H1 (cell line): ENCODE results near the gene ANKRD50. TPM values are rescaled to one million over a fixed set of nuclear protein-coding genes. Genes with fewer than 3 reads are reported as not detected.
A peak's percentile ranks its signal among the peaks of the same experiment; 100 is the strongest.

Source experiments
- CTCF ChIA-PET: fragments of 300-600 bp; sonication (Branson Sonifier 250); formaldehyde crosslinking; loops from one replicate; lab custom pipeline; 2021; ENCODE audit not compliant: partially characterized antibody; lab: Charles Lee
- POLR2A ChIA-PET: fragments of 300-600 bp; sonication (Branson Sonifier 250); formaldehyde crosslinking; loops from one replicate; lab custom pipeline; 2021; ENCODE audit warnings: inconsistent platforms; ENCODE audit not compliant: partially characterized antibody; lab: Charles Lee
- DNase-seq, 2 experiments: peaks; one replicate each; pipeline versions ENCODE4 v3.0.0 to v3.0.0-alpha.2; 2010 to 2022; ENCODE audit warnings: low spot score in 2 of 2, low read depth in 1 of 2, mixed read lengths in 1 of 2
- FAIRE-seq: peaks from 2 replicates; lab custom pipeline; 2011; peaks lifted over from hg19 to GRCh38; lab: Jason Lieb, UNC
- H2AFZ ChIP-seq: 2 replicates; pipeline ENCODE4 v1.8.1; 2012; ENCODE audit warnings: low read length, inconsistent platforms
- H2AK5ac ChIP-seq: 2 replicates; pipeline ENCODE4 v1.6.1; 2013; ENCODE audit warnings: low read depth, low read length
- H2BK120ac ChIP-seq: replicated peaks from 2 replicates; pipeline ENCODE3; 2013; ENCODE audit warnings: low read depth, low read length, inconsistent platforms
- H2BK12ac ChIP-seq: 2 replicates; pipeline ENCODE4 v1.6.1; 2013; ENCODE audit warnings: low read depth, low read length
- H2BK15ac ChIP-seq: 2 replicates; pipeline ENCODE4 v1.6.1; 2013; ENCODE audit warnings: low read length
- H2BK20ac ChIP-seq: 2 replicates; pipeline ENCODE4 v1.6.1; 2013; ENCODE audit warnings: low read length
- H2BK5ac ChIP-seq: 2 replicates; pipeline ENCODE4 v1.6.1; 2013; ENCODE audit warnings: low read depth, low read length
- H3K14ac ChIP-seq: 2 replicates; pipeline ENCODE4 v1.6.1; 2013; ENCODE audit warnings: inconsistent platforms; ENCODE audit not compliant: insufficient read length
- H3K18ac ChIP-seq: 2 replicates; pipeline ENCODE4 v1.6.1; 2013; ENCODE audit warnings: low read length; ENCODE audit errors: extremely low read depth
- H3K23ac ChIP-seq: 2 replicates; pipeline ENCODE4 v1.6.1; 2013; ENCODE audit warnings: inconsistent platforms; ENCODE audit not compliant: insufficient read length
- H3K23me2 ChIP-seq: 2 replicates; pipeline ENCODE4 v1.6.1; 2013; ENCODE audit warnings: low read depth, low read length
- H3K27ac ChIP-seq: 2 replicates; pipeline ENCODE4 v1.6.1; 2011; ENCODE audit warnings: low read depth, low read length, inconsistent platforms
- H3K27me3 ChIP-seq, 4 experiments: replicated peaks in 1 of 4; 1 replicate in 1 of 4; 2 replicates in 3 of 4; pipeline versions ENCODE4 v1.6.1 to v1.8.1; 2011 to 2013; ENCODE audit warnings: low read length in 3 of 4, mild to moderate bottlenecking in 3 of 4, inconsistent platforms in 2 of 4, mixed read lengths in 2 of 4, moderate library complexity in 1 of 4; ENCODE audit not compliant: control insufficient read depth in 3 of 4, insufficient read depth in 3 of 4; ENCODE audit errors: extremely low read depth in 1 of 4
- H3K36me3 ChIP-seq, 4 experiments: 2 replicates each; pipeline versions ENCODE4 v1.6.1 to v1.8.1; 2011 to 2013; ENCODE audit warnings: mild to moderate bottlenecking in 4 of 4, low read length in 3 of 4, moderate library complexity in 2 of 4, control low read depth in 1 of 4, inconsistent platforms in 1 of 4; ENCODE audit not compliant: insufficient read depth in 4 of 4, control insufficient read depth in 2 of 4
- H3K4ac ChIP-seq: replicated peaks from 2 replicates; pipeline ENCODE3; 2013; ENCODE audit warnings: low read length, low read depth, mixed read lengths, inconsistent platforms; ENCODE audit not compliant: insufficient read length
- H3K4me1 ChIP-seq, 4 experiments: replicated peaks in 1 of 4; 1 replicate in 1 of 4; 2 replicates in 3 of 4; pipeline versions ENCODE4 v1.6.1 to v1.8.1; 2011 to 2013; ENCODE audit warnings: low read length in 3 of 4, inconsistent platforms in 2 of 4, mixed read lengths in 1 of 4; ENCODE audit not compliant: insufficient read depth in 4 of 4, control insufficient read depth in 3 of 4
- H3K4me2 ChIP-seq, 2 experiments: 2 replicates each; pipeline versions ENCODE4 v1.6.1 to v1.8.1; 2011 to 2013; ENCODE audit warnings: low read depth in 2 of 2, low read length in 2 of 2, control low read depth in 1 of 2, inconsistent platforms in 1 of 2, mild to moderate bottlenecking in 1 of 2; ENCODE audit not compliant: insufficient read depth in 1 of 2
- H3K4me3 ChIP-seq, 4 experiments: fragments of 200-600, 300-600 bp in 1 of 4; sonication (generic), shearing (Covaris generic), sonication (Bioruptor Twin) in 1 of 4; 2 replicates each; pipeline versions ENCODE4 v1.5.1 to v1.8.1; 2011 to 2016; ENCODE audit warnings: low read length in 4 of 4, low read depth in 3 of 4, control low read depth in 2 of 4, inconsistent platforms in 2 of 4, mild to moderate bottlenecking in 2 of 4, mixed read lengths in 1 of 4, moderate library complexity in 1 of 4; ENCODE audit not compliant: insufficient read depth in 2 of 4; ENCODE audit errors: extremely low read depth in 1 of 4
- H3K56ac ChIP-seq: replicated peaks from 2 replicates; pipeline ENCODE3; 2013; ENCODE audit warnings: low read depth, mild to moderate bottlenecking, mixed read lengths, low read length, inconsistent platforms; ENCODE audit not compliant: insufficient read length
- H3K79me1 ChIP-seq: 2 replicates; pipeline ENCODE4 v1.6.1; 2013; ENCODE audit warnings: low read depth, low read length, control low read depth
- H3K79me2 ChIP-seq, 2 experiments: 2 replicates each; pipeline versions ENCODE4 v1.6.1 to v1.8.1; 2012 to 2013; ENCODE audit warnings: low read length in 2 of 2, mild to moderate bottlenecking in 2 of 2, inconsistent platforms in 1 of 2; ENCODE audit not compliant: insufficient read depth in 2 of 2, control insufficient read depth in 1 of 2
- H3K9ac ChIP-seq, 4 experiments: replicated peaks in 1 of 4; 1 replicate in 1 of 4; 2 replicates in 3 of 4; pipeline versions ENCODE4 v1.6.1 to v1.8.1; 2011 to 2013; ENCODE audit warnings: low read depth in 3 of 4, low read length in 3 of 4, control low read depth in 2 of 4, mild to moderate bottlenecking in 2 of 4, moderate library complexity in 2 of 4, inconsistent platforms in 1 of 4; ENCODE audit errors: extremely low read depth in 1 of 4
- H3K9me3 ChIP-seq, 2 experiments: 2 replicates each; pipeline versions ENCODE4 v1.6.1 to v1.8.1; 2012 to 2013; ENCODE audit warnings: mild to moderate bottlenecking in 2 of 2, moderate library complexity in 2 of 2, control low read depth in 1 of 2, inconsistent platforms in 1 of 2, low read depth in 1 of 2, low read length in 1 of 2, mixed read lengths in 1 of 2; ENCODE audit not compliant: insufficient read depth in 2 of 2
- H4K20me1 ChIP-seq, 2 experiments: replicated peaks in 1 of 2; 2 replicates each; pipeline versions ENCODE3 to v1.8.1; 2011 to 2013; ENCODE audit warnings: inconsistent platforms in 2 of 2, low read length in 2 of 2, mild to moderate bottlenecking in 1 of 2; ENCODE audit not compliant: insufficient read depth in 2 of 2, control insufficient read depth in 1 of 2
- H4K5ac ChIP-seq: 2 replicates; pipeline ENCODE4 v1.6.1; 2013; ENCODE audit warnings: low read length, low read depth, mixed read lengths, inconsistent platforms; ENCODE audit not compliant: insufficient read length
- H4K8ac ChIP-seq: 2 replicates; pipeline ENCODE4 v1.8.0; 2013; ENCODE audit warnings: mild to moderate bottlenecking, moderate library complexity, low read length, inconsistent platforms; ENCODE audit not compliant: insufficient read depth; ENCODE audit errors: extremely low read depth
- H4K91ac ChIP-seq: replicated peaks from 2 replicates; pipeline ENCODE3; 2013; ENCODE audit warnings: low read length, mixed read lengths, inconsistent platforms; ENCODE audit not compliant: insufficient read length
- EGR1 ChIP-seq: IDR thresholded peaks from 2 replicates; pipeline ENCODE4 v1.6.1; 2011; ENCODE audit warnings: low read depth, low read length, borderline replicate concordance
- SIRT6 ChIP-seq: IDR thresholded peaks from one replicate; pipeline ENCODE4 v1.7.1; 2012; ENCODE audit warnings: low read length, inconsistent platforms
- WGBS, 2 experiments: shearing (Covaris generic) in 1 of 2; methylation state at CpG; one replicate each; pipeline versions ENCODE4 v1.1.6 to v1.1.7; 2013 to 2015; ENCODE audit warnings: low lambda C conversion rate in 2 of 2, mixed read lengths in 2 of 2, inconsistent platforms in 1 of 2, low coverage in 1 of 2, missing lambda C conversion rate in 1 of 2; ENCODE audit not compliant: insufficient replicate concordance in 2 of 2, insufficient coverage in 1 of 2, insufficient read length in 1 of 2; ENCODE audit errors: extremely low coverage in 1 of 2, missing lambda C conversion rate in 1 of 2; 5-methylcytosine and 5-hydroxymethylcytosine counted together
- polyA plus RNA-seq, 7 experiments: library from polyadenylated mRNA; depleted of rRNA in 3 of 7; stranded (reverse) in 5 of 7; unstranded in 2 of 7; fragments of >200 nt in 5 of 7; fragments of 200-250 nt in 2 of 7; gene quantifications; 1 replicate in 5 of 7; 2 replicates in 1 of 7; 4 replicates in 1 of 7; pipeline versions ENCODE4 v1.2.1 to v1.2.3, GENCODE V29; 2011 to 2013; ENCODE audit warnings: missing spikeins in 2 of 7, mixed read lengths in 2 of 7
- total RNA-seq: library from RNA; stranded (reverse); fragmentation: NEBNext Ultra II Directional; extraction: Animal tissue kit (Norgen Biotek cat#: 25700); gene quantifications from 2 replicates; pipeline ENCODE4 v1.2.1, GENCODE V29; 2021

ANKRD50 gene
- total and polyA plus RNA-seq, 2 of the 8 experiments (the other 6 are each of a cell fraction or from before 2014, with no cell fraction given) = 8.5 to 25.0 TPM

DNA sequence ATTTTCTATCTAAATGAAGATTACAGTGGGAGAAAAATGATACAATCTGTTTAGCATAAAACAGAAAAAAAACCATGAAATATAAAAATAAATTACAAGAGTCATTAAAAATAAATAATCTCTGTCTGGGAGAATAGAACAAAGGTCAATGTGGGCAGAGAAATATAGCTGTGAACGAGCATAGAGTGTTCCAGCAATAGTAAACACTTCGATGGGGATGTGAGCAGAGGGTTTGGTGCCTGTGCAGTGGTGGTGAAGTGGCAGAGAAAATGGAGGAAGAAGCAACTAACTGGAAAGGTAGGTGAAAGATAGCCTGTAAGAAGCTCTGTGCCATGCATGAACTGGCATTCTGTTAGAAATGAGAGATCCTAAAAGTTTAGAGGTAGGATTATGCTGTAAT, 64.9 kb downstream of the ANKRD50 start:
- no peak for FAIRE-seq
- Histone ChIP-seq H3K27me3 (no peaks in the 10 kb centered on the region), H4K91ac (no peak overlapping the region), H3K79me2 (no peaks in the 10 kb centered on the region), H3K4me2 (no peak overlapping the region), H4K20me1 (no peaks in the 10 kb centered on the region), H2BK120ac (no peak overlapping the region), H3K18ac (no peak overlapping the region), H3K23me2 (no peaks in the 10 kb centered on the region), H3K14ac (no peak overlapping the region), H2AFZ (0 out of 2 replicates have a peak overlapping the region, but pooled peaks have one; percentile 55), H3K27ac (no peak overlapping the region), H2BK15ac (no peak overlapping the region), H3K56ac (no peak overlapping the region), H3K4ac (no peak overlapping the region), H4K5ac (no peak overlapping the region), H3K4me3 (no peak overlapping the region), H4K8ac (no peak overlapping the region), H3K9ac (no peak overlapping the region), H3K4me1 (peaks cover 0 to 4% (median 0%) of the 10 kb centered on the region in 4 experiments; a peak in 2 of 7 replicates), H3K23ac (no peak overlapping the region), H2BK12ac (no peak overlapping the region), H2BK5ac (no peak overlapping the region), H2AK5ac (no peak overlapping the region), H2BK20ac (no peak overlapping the region), H3K9me3 (no peaks in the 10 kb centered on the region; a peak in 1 of 4 replicates), H3K79me1 (no peaks in the 10 kb centered on the region), H3K36me3 (no peaks in the 10 kb centered on the region)
- no peak for DNase-seq
- ChIA-PET CTCF (interaction anchor here (1.0 to 1.2 kb wide), 2 partner anchors 13 to 19 kb away, joined by 3 read pairs; no protein-coding TSS in a partner anchor), POLR2A (no interaction called here)
- WGBS, 2 experiments = 92% methylated on average over 2 of the region's 2 CpGs; no CpG with 5 or more reads in 1 of the 2 experiments
- no peak for TF ChIP-seq EGR1
- TF ChIP-seq SIRT6 = no peak
